Smooth muscle cell of the brain vasculature (primary cell): ENCODE measurements around the gene LSM14A.
"Not testable (repeated sequence)": the region's sequence is repeated elsewhere in the genome, so short reads cannot be mapped to it uniquely, and the experiment has no call there.

Experiments used
- DNase-seq: peaks from one replicate; pipeline ENCODE4 v3.0.0-alpha.2; 2012; ENCODE audit warnings: low read depth, low spot score

The LSM14A gene

DNA sequence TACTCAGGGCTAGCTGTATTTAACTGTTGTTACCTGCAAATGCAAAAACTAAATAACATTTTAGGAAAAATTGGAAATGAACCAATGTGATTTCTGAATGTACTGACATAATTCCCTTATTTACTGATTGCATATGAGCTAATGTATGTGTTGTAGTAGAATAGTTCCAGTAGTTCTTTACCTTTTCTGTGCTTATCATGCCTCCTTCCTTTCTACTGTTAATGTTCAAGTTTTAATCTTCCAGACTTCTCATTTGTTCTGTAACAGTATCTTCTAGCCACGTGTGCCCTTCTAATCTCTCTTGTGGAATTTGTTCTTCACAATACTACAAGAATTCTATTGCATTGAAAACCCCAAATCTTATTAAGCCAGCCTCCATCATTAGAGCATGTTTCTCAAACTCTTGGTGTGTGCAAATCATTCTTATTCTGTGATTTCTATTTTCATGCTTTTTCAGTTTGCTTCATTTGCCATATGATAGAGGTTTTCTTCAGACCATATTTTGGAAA, 17.7 kb downstream of the LSM14A start:
- DNase-seq, result no peak

DNA sequence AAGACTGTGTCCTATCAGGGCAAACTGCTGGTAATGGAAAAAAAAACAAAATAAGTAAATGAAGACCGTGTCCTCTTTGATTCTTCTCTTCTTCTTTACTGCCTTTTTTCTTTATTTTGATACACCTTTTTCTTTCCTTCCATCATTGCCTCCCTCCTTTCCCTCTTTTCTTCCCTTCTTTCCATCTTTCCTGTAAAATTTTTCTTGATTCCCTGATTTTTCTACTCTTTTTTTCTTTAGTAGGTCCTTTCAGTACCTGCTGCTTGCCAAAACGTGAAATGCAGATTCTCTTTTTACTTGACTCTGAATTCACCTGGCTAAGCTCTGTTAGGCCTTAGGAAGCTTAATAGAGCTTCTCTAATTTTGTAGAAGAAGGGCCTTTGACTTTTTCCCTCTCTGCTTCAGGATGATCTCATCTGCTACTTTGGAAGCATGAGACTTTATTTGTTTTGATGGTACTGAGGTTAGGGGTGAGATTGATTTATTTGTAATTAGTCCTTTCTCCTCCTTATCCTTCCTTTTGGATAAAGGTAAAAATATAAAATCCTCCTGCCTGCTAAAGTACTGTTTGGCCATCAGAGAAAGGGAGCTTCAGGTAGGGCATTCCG, 19.2 kb downstream of the LSM14A start:
- DNase-seq, result no peak

DNA sequence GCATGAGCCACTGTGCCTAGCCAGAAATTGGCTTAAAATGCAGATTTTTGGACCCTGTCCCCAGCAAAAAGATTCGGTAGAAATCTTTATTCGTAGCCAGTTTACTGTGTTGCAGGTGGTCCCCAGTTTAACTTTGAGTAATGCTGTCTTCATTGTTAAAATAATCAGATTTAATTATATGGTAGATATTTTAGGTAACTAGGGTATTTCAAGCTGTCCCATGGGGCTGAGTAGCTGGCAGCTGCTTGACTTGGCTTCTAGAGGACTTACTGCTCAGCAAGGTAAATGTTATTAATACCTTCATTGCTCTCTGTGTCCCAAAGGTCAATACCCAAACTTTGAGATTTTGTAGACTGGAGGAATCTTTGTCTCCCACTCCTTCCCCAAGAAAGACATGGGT, 21.1 kb downstream of the LSM14A start:
- no peak for DNase-seq

GRCh38 chr19:34193876-34194275, 21.6 kb downstream of the LSM14A start:
- no peak for DNase-seq

DNA sequence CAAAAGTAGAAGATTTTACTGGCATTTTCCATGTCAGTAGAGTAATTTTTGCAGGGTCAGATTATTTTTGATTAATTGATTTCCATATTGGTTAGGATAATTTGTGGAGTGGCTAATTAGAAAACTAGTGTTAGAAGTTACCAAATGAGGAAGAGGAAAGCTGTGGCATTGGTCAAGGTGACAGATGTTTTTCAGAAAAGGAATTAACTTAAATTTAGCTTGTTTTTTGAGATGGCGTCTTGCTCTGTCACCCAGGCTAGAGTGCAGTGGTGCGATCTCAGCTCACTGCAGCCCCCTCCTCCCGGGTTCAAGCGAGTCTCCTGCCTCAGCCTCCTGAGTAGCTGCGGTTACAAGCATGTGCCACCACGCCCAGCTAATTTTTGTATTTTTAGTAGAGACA, 28.8 kb downstream of the LSM14A start:
- DNase-seq, result no peak

GRCh38 chr19:34205324-34205723, 33.0 kb downstream of the LSM14A start:
- not testable (repeated sequence) for DNase-seq

DNA sequence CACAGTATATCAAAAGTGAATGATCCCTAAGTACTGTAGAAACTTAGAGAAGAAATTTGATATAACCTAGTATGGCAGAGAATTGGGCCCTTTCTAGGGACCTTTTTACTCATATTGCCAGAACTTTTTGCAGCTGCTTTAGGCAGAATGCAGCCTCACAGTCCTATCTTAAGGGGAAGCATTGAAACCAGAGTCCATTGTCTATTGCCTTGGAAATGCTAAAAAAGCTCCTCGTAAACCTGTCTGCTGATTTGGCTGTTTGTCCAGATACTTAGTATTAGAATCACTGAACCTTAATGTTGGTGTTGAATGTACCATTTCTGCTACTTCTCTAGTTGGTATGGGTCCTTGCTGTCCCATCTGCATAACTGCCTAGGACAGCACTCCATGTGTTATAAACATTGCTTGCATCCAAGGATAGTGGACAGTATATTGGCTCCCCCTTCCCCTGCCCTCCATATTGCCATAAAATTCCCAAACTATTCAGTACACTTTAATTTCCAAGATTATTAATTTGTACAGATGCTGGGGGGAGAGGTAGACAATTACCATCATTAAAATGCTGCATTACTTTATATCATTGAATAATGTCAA, 36.1 kb downstream of the LSM14A start:
- no peak for DNase-seq

GRCh38 chr19:34209726-34210125, 37.4 kb downstream of the LSM14A start:
- no peak for DNase-seq

DNA sequence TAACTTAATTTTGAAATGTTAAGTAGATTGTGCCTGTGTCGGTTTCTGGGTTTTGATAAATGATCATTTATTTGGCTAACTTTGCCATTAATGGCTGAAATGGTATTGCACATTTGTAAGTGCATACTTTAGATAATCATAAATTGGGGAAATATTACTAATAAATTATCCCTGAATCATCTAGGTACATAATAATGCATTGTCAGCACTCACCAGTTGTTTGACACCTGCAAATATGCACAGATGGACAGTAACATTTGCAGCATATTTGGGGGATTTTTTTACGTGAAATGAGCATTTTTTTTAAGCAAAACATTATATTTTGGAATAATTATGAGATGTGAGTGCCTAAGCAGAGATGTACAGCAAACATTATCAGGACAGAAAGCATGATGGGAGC, 41.0 kb downstream of the LSM14A start:
- no peak for DNase-seq

DNA sequence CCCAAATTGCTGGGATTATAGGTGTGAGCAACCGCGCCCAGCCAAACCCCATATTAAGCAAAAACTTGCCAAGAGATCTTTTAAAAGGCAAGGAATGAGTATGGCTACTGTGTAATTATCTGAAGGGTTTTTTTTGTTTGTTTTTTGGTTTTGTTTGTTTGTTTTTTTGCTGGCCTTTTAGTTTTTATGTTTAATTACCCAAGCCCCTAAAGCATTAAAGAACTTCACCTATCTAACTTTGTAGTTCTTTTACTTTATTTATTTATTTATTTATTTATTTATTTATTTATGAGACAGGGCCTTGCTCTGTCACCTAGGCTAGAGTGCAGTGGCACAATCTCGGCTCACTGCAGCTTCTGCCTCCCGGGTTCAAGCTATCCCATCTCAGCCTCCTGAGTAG, 41.7 kb downstream of the LSM14A start:
- DNase-seq, result no peak

- DNase-seq, result no peak
These were observed 42.8 kb downstream of the LSM14A start for GRCh38 chr19:34215006-34215665.

DNA sequence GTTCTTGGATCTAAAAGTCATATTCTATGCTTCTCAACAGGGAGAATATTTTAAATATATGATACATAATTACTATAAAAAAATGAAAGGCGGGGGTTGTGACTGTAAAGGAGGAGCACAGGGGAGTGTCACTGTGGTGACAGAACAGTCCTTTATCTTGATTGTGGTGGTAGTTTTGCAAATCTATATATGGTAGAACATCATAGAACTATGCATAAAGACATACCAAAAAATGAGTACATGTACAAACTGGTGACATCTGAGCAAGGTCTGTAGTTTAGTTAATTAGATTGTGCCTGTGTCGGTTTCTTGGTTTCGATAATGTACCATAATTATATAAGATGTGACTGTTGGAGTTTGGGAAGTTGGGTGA, 43.3 kb downstream of the LSM14A start:
- DNase-seq, result no peak

- DNase-seq, result not testable (repeated sequence)
These were observed 44.5 kb downstream of the LSM14A start for GRCh38 chr19:34216745-34217219.

DNA sequence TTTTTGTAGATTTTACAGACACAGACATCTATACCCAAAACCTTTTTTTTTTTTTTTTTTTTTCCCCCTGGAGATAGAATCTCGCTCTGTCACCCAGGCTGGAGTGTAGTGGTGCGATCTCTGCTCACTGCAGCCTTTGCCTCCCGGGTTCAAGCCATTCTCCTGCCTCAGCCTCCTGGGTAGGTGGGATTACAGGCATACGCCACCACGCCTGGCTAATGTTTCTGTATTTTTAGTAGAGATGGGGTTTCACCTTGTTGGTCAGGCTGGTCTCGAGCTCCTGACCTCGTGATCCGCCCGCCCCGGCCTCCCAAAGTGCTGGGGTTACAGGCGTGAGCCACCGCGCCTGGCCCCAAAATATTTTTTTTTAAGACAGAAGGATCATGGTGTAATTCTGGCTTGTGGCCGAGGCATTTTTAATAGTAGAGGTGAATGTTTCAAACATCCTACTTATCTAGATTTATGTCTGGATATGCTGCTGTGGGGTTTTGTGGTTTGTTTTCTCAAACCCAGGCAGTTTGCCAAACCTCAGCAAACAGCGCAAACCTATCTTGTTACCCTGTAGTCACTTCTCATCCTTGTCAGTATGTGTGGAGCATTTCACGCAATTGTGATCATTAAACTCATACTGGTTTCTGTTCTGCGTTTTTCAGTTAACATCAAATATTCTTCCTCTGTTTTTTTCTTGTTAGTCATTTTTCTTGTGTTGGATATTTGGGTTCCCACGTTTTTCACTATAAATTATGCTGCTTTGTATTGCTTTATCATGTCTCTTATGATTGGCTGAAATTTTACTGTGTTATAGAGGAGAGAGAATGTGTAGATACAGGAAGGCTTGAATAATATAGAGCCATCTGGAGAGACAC, 45.9 kb downstream of the LSM14A start:
- DNase-seq, result peak; percentile 91

DNA sequence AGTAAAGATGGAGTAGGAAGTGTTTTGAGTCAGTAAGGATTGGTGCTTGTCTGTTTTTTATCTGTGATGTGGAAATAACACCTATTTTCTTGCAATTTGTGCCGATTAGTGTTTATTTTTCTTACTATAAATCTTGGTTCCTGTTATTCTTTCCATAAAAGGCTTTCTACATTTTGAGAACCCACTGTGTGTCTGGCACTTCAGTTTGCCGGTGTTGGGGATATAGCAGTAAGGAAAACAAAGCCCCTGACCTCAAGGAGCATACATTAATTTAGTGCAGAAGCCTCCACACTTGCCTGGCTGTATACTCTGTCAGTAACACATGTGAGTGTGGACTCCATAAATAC, 46.5 kb downstream of the LSM14A start:
- no peak for DNase-seq

GRCh38 chr19:34220472-34221063, 48.3 kb downstream of the LSM14A start:
- DNase-seq, result peak; percentile 55

DNA sequence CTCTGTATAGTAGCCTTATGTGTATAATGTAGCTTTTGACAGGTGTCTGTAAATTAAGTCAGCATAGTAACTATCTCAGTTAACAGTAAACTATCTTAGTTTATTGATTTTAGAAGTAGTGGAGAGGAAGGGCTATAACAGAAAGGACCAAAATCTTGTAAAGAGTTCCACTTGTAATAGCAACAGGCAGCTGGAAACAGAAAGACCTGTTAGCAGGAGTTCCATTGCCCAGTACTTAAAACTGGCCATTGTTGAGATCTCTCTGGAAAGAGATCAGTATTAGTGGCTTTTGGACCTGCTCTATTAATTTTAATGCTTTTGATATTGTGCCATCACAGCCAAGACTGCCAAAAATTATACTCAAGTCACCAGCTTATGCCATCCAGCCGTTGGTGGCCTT, 50.1 kb downstream of the LSM14A start:
- DNase-seq, result no peak

DNA sequence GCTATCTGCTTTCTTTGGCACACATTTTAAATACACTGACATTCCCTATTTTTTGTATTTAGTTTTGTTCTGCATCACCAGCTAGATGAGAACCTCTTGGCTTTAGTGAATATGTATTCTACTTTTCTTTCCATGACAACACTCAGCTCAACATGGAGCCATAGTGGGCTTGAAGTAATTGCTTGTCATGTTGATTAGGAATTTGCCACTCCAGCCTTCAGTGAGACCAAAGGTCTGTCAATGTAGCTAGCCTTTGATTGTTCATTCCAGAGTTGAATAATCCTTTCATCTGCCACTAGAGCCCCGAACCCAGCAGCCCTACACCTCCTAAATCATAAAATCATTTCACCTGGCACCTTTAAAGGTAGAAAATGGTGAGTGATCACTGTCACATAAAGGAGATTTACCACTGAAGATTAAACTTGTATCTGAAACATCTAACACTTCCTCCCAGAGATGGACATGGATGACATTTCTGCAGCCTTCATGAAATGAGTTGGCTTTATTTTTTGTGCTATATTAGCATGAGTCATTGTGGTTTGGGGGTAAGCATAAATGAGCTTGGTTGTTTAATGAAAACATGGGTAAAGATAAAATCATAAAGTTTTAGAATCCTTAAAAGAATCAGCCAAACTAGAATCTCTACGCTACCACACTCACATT, 52.8 kb downstream of the LSM14A start:
- DNase-seq, result no peak

DNA sequence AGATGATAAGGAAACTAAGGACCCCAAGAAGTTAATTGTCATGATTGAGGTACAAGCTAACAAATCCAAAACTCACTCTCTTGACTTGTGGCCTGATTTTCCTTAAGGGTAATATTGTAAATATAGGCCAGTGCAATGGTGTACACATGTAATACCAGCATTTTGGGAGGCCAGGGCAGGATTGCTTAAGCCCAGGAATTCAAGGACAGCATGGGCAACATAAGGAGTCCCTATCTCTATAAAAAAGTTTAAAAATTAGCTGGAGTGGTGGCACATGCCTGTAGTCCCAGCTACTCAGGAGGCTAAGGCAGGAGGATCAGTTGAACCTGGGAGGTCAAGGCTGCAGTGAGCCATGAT, 53.3 kb downstream of the LSM14A start:
- DNase-seq, result no peak

- DNase-seq, result no peak
These were observed 53.7 kb downstream of the LSM14A start for GRCh38 chr19:34226036-34226435.

DNA sequence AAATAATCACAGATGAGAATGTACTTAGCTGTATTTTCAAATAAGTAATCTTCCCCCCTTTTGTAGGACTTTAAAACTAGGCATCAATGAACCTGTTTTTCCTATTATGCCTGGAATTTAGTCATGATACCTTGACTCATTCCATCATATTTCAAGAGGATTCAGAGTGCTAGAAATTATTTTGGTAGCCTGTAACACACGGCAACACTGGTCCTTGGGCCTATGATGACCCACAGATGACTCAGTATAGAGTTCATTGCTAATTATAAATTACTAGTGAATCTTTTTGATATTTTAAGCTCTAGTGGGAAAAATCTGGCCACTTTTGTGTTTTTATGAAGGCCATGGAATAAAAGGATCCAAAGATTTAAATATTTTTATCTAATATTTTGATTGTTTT, 56.0 kb downstream of the LSM14A start:
- DNase-seq, result no peak
